Measurements from ENCODE around the gene NCDN.

NCDN gene

DNA sequence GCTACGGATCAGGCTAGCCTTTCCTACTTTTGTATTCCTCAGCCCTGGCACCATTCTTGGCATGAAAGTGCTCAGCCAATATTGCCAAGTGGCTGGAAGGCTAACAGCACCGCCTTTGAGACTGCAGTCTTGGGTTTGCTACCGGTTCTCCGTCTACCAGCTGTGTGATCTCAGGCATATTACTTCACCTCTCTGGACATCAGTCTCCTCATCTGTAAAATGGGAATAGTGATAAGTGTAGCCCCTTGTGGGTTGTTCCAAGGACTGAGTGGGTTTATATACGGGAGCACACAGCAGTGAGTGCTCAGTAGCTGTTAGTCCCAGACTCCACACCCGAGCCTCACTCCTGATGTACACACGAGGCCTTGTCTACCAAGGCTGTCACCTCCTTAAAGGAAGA is 29.2 kb downstream of the NCDN start:
- no peak for DNase-seq
- TF ChIP-seq GATA1 (IDR thresholded peaks at IDR 0.05; ENCODE audit: low read depth, low read length), result no peak
- no peak for TF ChIP-seq POLR2A (IDR thresholded peaks at IDR 0.05; ENCODE audit: low read length)

DNA sequence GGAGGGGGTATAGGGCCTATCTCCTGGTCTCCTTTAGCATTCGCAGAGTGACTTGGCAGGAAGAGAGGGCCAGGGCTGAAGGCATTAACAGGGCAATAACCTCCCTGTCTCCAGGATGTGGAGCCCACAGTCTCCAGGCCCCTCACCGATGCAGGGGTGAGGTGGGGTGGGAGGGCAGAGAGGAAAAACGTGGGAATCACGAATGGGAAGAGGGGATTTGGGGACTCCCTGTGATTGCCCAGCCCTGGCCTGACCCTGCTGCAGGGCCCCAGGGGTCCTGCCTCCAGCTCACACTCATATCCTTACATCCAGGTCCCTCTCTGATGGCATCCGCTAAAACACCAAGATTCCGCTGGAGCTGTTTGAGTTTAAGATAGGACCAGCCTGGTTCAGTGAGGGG is 30.1 kb downstream of the NCDN start:
- no peak for DNase-seq
- TF ChIP-seq POLR2A (IDR thresholded peaks at IDR 0.05; ENCODE audit: low read length) (no peak), GATA1 (IDR thresholded peaks at IDR 0.05; ENCODE audit: low read depth, low read length) (no peak)

DNA sequence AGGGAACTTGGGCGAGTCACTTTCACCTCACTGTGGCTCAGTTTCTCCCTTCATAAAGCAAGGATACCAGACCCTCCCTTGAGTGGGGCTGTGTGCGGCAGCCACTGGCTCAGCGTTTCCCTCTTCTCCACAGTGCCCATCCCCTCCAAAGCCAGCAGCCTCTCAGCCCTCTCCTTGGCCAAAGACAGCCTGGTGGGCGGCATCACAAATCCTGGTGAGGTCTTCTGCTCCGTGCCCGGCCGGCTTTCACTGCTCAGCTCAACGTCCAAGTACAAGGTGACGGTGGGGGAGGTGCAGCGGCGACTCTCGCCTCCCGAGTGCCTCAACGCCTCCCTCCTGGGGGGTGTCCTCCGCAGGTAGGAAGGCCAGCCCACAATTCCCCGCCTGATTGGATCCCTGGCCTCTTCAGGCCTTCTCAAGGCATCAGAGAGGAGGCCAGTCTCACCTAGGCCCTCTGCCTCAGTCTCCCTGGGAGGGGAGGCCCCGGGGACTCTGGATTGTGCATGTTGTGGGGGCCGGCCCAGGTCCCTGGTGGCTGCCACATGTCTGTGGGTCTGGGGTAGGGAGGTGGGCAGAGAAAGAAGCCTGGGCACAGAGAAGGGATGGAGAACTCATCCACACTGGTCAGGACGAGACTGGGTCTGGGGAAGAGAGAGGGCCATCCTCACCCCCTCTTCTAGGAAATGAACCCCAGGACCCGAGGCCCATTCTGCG is 30.8 kb downstream of the NCDN start:
- DNase-seq, result no peak
- TF ChIP-seq GATA1 (IDR thresholded peaks at IDR 0.05; ENCODE audit: low read depth, low read length), result no peak
- no peak for TF ChIP-seq POLR2A (IDR thresholded peaks at IDR 0.05; ENCODE audit: low read length)

DNA sequence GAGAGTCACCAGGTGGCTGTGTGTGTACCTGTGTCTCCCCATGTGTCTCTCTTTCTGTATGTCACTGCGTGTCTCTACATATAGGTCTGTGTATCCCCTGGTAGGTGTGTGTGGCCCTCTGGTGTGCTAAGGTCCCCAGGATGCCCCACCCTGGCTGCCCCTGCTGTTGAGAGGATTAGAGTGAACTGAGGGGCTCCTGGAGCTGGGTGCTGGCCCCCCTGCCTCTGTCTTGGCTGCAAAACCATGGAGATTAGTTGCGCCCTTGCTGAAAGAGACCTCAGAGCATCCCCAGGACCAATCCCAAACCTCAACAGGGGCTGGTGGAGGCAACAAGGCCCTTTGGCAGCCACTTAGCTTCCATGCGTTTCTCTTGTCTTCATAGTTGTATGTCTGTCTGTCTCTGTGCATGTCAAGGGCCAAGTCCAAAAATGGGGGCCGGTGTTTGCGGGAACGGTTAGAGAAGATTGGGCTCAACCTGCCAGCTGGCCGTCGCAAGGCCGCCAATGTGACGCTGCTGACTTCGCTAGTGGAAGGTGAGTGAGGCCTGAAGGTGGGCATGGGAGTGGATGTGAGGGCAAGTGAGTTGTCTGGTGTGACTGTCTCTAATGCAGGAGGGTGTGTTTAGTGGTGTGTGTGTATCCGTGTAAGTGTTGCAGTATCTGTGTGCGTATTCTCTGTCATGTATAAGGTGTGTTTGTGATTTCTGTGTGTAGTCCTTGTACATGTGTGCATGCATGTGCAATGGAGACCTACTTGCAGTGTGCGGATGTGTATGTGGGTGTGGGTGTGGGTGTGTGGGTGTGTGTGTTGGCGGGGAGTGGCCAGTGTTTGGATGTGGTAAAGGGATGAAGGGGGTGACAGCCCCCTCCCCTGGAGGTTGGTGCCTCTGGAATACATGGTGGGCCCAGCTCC is 32.2 kb downstream of the NCDN start:
- TF ChIP-seq POLR2A (IDR thresholded peaks at IDR 0.05; ENCODE audit: low read length) (no peak), GATA1 (IDR thresholded peaks at IDR 0.05; ENCODE audit: low read depth, low read length) (no peak)
- DNase-seq, result no peak

DNA sequence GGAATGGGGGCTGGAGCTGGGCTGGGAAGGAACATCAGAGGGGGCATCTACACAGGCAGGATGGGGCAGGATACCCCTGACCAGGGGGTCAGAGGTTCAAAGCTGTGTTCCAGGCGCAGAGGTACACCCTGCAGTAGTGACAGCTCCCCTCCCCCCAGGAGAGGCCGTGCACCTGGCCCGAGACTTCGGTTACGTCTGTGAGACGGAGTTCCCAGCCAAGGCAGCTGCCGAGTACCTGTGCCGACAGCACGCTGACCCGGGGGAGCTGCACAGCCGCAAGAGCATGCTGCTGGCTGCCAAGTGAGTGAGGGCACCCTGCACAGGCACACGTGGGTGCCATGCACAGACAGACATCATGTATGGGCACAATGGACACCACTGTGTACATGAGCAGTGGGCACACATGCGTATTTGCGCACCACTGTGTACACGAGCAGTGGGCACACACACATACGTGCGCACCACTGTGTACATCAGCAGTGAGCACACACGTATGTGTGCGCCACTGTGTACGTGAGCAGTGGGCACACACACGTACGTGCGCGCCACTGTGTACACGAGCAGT is 33.0 kb downstream of the NCDN start:
- DNase-seq, result no peak
- no peak for TF ChIP-seq GATA1 (IDR thresholded peaks at IDR 0.05; ENCODE audit: low read depth, low read length)
- no peak for TF ChIP-seq POLR2A (IDR thresholded peaks at IDR 0.05; ENCODE audit: low read length)

DNA sequence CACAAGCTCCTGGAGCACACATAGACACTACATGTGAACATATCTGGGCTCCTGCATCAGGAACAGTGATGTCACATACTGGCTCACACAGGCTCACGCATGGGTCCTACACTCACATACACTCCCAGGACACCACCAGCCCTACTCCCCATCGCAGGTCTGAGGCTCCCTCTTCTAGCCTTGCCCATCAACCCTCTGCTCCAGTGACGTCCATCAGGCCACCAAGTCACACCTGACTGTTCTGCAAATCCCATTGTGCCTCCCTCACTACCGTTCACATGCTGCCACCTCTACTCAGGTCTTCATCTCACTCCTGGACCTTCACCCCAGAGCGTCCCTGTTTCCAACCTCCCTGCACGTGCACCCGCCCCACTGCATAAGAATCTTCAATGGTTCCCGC is 33.6 kb downstream of the NCDN start:
- no peak for DNase-seq
- TF ChIP-seq POLR2A (IDR thresholded peaks at IDR 0.05; ENCODE audit: low read length) (no peak), GATA1 (IDR thresholded peaks at IDR 0.05; ENCODE audit: low read depth, low read length) (no peak)

DNA sequence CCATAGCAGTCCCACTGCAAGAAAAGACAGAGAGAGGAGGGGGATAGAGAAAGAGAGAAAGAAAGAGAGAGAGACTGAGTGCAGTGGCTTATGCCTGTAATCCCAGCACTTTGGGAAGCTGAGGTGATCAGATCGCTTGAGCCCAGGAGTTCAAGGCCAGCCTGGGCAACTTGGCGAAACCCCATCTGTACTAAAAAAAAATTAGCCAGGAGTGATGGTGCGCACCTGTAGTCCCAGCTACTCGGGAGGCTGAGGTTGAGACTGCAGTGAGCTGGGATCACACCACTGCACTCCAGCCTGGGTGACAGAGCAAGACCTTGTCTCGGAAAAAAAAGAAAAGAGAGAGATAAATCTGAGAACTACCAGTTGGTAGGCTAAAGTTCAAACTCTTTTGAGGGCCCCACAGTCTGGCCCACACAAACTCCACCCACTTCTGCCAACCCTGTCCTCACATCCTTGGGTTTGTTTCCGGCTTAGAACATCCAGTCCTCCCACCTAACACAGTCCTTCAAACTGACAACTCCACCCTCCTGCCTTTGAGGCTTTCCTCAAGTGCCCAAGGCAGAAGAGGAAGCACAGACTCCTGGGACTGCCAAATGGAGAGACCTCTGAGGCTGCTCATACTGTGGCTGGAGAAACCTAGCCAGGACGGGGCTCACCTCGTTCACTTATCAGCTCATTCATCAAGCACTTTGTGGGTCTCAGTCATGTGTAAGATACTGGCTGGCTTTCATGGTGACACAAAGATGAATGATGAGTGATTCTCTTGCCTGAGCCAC is 35.6 kb downstream of the NCDN start:
- DNase-seq, result no peak
- no peak for TF ChIP-seq POLR2A (IDR thresholded peaks at IDR 0.05; ENCODE audit: low read length)
- TF ChIP-seq GATA1 (IDR thresholded peaks at IDR 0.05; ENCODE audit: low read depth, low read length), result no peak

DNA sequence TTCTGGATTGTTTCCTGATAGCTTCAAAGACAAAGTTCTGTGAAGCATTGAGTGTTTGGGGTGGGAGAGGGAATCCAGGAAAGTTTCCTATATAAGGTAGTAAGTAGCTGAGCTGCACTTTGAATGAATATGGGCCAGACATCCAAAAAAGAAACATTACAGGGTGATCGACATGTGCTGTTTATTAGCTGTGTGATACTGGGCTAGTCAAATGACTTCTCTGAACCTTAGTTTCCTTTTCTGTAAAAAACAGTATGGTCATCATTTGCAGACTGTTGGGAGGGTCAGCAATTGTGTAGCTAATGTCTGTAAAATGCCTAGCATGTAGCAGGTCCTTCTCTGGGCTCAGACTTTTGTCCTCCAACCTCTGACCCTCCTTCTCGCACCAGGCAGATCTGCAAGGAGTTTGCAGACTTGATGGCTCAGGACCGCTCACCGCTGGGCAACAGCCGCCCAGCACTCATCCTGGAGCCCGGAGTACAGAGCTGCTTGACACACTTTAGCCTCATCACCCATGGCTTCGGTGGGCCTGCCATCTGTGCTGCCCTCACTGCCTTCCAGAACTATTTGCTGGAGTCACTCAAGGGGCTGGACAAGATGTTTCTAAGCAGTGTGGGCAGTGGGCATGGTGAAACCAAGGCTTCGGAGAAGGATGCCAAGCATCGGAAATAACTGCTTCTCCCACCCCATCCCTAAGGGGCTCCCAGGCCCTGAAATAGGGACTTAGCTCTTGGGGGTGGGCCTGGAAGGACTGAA is 36.6 kb downstream of the NCDN start:
- DNase-seq, result no peak
- no peak for TF ChIP-seq GATA1 (IDR thresholded peaks at IDR 0.05; ENCODE audit: low read depth, low read length)
- TF ChIP-seq POLR2A (IDR thresholded peaks at IDR 0.05; ENCODE audit: low read length), result no peak

DNA sequence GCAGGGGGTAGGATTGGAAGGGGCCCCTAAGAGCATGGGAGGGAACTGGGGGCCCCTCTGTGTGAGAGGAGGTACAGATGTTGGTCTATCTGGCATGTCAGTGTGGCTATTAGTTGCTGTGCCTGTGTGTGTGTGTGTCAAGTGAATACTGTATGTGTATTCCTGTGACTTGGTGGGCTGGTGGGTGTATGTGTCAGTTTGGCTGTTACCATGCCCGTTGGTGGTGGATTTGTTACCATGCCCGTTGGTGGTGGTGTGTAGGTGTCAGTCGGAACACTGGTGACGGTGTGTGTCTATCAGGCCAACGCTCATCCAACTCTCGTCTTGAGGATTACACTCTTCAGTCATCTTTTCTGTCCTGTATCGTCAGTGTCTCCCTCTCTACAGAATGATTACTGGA is 38.1 kb downstream of the NCDN start:
- no peak for DNase-seq
- no peak for TF ChIP-seq POLR2A (IDR thresholded peaks at IDR 0.05; ENCODE audit: low read length)
- TF ChIP-seq GATA1 (IDR thresholded peaks at IDR 0.05; ENCODE audit: low read depth, low read length), result no peak

DNA sequence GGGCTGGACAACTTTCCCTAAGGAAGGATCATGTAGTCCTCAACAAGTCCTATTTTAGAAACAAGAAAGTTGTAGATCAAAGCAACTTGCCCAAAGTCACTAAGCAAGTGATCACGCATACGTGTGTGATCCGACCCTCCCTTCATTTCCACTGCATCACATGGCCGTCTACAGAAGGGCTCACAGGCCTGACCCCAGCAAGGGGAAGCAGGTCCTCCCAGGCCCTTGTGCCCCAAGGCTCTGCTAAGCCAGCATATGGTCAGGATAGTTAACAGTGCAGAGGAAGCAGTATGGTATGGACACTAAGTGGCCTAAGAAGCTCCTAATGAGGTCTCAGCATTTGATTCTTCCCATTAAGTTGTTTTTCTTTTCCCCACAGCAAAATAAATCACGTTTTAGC is 40.3 kb downstream of the NCDN start:
- TF ChIP-seq POLR2A (IDR thresholded peaks at IDR 0.05; ENCODE audit: low read length), result no peak
- TF ChIP-seq GATA1 (IDR thresholded peaks at IDR 0.05; ENCODE audit: low read depth, low read length), result no peak
- DNase-seq, result no peak

DNA sequence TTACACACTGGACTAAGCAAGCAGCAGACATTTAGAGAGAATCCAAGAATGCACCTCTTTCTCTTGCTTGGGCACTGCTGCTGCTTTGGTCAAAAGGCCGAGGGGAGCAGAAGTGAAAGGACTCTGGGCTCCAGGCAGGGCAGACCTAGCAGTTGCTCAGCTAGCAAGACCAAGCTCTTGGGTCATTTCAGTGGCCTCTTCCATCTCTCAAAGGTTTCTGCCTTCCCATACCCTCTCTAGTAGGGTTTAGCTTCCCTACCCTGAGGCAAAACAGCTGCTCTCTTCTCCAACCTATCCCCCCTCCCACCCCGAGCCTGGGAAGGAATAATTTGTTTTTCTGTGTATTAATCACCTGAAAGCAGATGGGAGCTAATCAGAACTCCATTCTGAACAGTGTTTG is 41.3 kb downstream of the NCDN start:
- TF ChIP-seq POLR2A (IDR thresholded peaks at IDR 0.05; ENCODE audit: low read length) (no peak), GATA1 (IDR thresholded peaks at IDR 0.05; ENCODE audit: low read depth, low read length) (no peak)
- no peak for DNase-seq

DNA sequence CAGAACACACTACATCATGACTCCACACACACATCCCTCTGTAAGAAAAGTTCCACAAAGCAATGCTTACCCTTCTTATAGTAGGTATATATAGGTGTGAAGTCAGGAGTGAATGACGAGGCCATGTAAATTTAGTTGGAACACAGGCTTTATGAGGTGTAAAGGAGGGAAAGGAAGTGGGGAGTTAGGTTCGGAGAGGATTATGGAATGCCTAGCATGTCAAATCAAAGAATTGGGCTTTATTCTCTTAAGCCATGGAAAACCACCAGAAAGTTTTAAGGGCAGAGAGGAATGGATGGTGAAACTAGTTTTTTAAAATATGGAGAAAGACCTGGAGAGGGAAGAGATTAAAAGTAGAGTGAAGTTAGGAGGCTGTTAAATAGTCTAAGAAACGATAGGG is 41.8 kb downstream of the NCDN start:
- DNase-seq, result no peak
- no peak for TF ChIP-seq GATA1 (IDR thresholded peaks at IDR 0.05; ENCODE audit: low read depth, low read length)
- TF ChIP-seq POLR2A (IDR thresholded peaks at IDR 0.05; ENCODE audit: low read length), result no peak

DNA sequence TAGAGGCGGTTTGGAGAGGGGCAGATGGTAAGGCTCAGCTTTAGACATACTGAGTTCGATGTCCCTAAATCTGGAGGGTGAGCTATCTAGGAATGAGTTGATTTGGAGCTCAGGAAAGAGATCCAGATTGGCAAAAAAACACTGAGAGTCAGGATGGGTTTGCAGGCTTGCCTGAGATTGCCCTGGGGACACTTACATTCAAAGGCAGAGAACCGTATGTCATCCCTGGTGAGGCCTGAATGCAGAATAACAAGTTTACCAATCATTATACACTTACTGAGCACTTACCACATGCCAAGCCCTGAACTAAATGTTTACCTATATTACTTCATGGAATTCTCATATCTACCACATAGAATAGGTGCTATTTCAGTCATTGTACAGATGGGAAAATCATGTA is 43.0 kb downstream of the NCDN start:
- TF ChIP-seq GATA1 (IDR thresholded peaks at IDR 0.05; ENCODE audit: low read depth, low read length) (no peak), POLR2A (IDR thresholded peaks at IDR 0.05; ENCODE audit: low read length) (no peak)
- no peak for DNase-seq

All from erythroblast (primary cell).